Measurements from ENCODE around the gene ALDH1L2. TPM values are rescaled to one million over a fixed set of nuclear protein-coding genes. Genes with fewer than 3 reads are reported as not detected.

ALDH1L2 gene
- total RNA-seq, 1 experiment from 2014 or later: 26.1 TPM

DNA sequence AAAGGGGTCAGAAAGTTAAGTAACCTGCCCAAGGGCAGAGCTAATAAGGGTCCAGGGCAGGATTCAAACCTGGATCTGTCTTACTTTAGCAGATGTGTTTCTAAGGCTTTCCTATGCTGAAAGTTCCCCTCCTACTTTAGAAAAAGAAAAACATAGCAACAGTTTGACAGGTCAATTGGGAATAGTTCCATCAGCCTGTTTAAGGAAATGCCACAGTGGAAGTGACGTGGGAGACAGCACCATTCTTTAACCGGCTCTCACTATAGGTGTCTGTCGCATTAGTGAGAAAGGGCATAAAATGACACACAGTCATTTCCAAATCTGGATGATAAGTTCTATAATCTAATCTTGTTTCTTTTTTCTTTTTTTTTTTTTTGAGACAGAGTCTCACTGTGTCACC is 7.3 kb downstream of the ALDH1L2 start:
- ChIA-PET POLR2A (no interaction called here), CTCF (no interaction called here)
- Histone ChIP-seq H3K4me1 (no peaks in the 10 kb centered on the region), H3K4me3 (ENCODE audit: low read depth, low read length) (no peak overlapping the region), H3K36me3 (ENCODE audit: control insufficient read depth, insufficient read depth, low read length) (no peaks in the 10 kb centered on the region), H3K27me3 (replicated peaks; ENCODE audit: control insufficient read depth, insufficient read depth, low read length) (no peaks in the 10 kb centered on the region), H3K9me3 (no peaks in the 10 kb centered on the region)
- no peaks in the 10 kb centered on the region for H3K4me1 Mint-ChIP-seq (ENCODE audit: low read depth, unreplicated experiment)
- DNase-seq: no peak
- no peak overlapping the region for H3K4me3 Mint-ChIP-seq (ENCODE audit: unreplicated experiment)
- BruUV-seq (replicated peaks): no TSS peak
- no peaks in the 10 kb centered on the region for H3K9me3 Mint-ChIP-seq (ENCODE audit: unreplicated experiment)
- H3K36me3 Mint-ChIP-seq (ENCODE audit: insufficient read depth, unreplicated experiment): no peaks in the 10 kb centered on the region
- TF ChIP-seq, protein P1, sequence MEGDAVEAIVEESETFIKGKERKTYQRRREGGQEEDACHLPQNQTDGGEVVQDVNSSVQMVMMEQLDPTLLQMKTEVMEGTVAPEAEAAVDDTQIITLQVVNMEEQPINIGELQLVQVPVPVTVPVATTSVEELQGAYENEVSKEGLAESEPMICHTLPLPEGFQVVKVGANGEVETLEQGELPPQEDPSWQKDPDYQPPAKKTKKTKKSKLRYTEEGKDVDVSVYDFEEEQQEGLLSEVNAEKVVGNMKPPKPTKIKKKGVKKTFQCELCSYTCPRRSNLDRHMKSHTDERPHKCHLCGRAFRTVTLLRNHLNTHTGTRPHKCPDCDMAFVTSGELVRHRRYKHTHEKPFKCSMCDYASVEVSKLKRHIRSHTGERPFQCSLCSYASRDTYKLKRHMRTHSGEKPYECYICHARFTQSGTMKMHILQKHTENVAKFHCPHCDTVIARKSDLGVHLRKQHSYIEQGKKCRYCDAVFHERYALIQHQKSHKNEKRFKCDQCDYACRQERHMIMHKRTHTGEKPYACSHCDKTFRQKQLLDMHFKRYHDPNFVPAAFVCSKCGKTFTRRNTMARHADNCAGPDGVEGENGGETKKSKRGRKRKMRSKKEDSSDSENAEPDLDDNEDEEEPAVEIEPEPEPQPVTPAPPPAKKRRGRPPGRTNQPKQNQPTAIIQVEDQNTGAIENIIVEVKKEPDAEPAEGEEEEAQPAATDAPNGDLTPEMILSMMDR (IDR thresholded peaks at IDR 0.05; ENCODE audit: insufficient read depth in 1 of 2, low read depth in 1 of 2, low read length in 1 of 2, severe bottlenecking in 1 of 2, unreplicated experiment in 1 of 2): no peak
- intact Hi-C loops (cut with micrococcal nuclease; ENCODE audit: unreplicated experiment): no loop called here
- H3K27ac Mint-ChIP-seq (ENCODE audit: unreplicated experiment): no peak overlapping the region
- H3K27me3 Mint-ChIP-seq (ENCODE audit: insufficient read depth, unreplicated experiment): no peaks in the 10 kb centered on the region

DNA sequence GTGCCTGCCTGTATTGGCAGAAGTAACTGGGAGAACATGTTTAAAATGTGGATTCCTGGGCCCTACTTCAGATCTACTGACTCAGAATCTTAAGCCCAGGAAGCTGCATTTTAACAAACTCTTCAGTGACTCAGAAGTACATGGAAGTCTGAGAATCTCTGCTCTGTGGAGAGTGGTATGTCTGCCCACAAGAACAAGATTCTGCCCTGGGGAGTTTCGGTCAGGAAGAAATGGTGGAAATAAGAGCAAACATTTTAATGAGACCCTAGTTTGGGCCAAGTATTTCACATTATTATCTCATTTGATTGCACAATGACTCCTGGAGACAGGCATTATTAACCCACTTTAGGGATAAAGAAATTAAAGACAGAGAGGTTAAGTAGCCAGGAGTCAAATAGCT is 8.2 kb downstream of the ALDH1L2 start:
- H3K27me3 ChIP-seq (replicated peaks; ENCODE audit: control insufficient read depth, insufficient read depth, low read length): no peaks in the 10 kb centered on the region
- H3K9me3 ChIP-seq: no peaks in the 10 kb centered on the region
- no peak for DNase-seq
- H3K4me3 ChIP-seq (ENCODE audit: low read depth, low read length): no peak overlapping the region
- TF ChIP-seq, protein P1 (IDR thresholded peaks at IDR 0.05; ENCODE audit: insufficient read depth in 1 of 2, low read depth in 1 of 2, low read length in 1 of 2, severe bottlenecking in 1 of 2, unreplicated experiment in 1 of 2): no peak
- no peaks in the 10 kb centered on the region for H3K36me3 ChIP-seq (ENCODE audit: control insufficient read depth, insufficient read depth, low read length)
- H3K36me3 Mint-ChIP-seq (ENCODE audit: insufficient read depth, unreplicated experiment): no peaks in the 10 kb centered on the region
- no peaks in the 10 kb centered on the region for H3K9me3 Mint-ChIP-seq (ENCODE audit: unreplicated experiment)
- intact Hi-C loops (cut with micrococcal nuclease; ENCODE audit: unreplicated experiment): no loop called here
- no peaks in the 10 kb centered on the region for H3K4me1 ChIP-seq
- CTCF ChIA-PET: no interaction called here
- H3K27ac Mint-ChIP-seq (ENCODE audit: unreplicated experiment): no peak overlapping the region
- POLR2A ChIA-PET: no interaction called here
- no peaks in the 10 kb centered on the region for H3K27me3 Mint-ChIP-seq (ENCODE audit: insufficient read depth, unreplicated experiment)
- no peaks in the 10 kb centered on the region for H3K4me1 Mint-ChIP-seq (ENCODE audit: low read depth, unreplicated experiment)
- H3K4me3 Mint-ChIP-seq (ENCODE audit: unreplicated experiment): no peak overlapping the region
- BruUV-seq (replicated peaks): no TSS peak

DNA sequence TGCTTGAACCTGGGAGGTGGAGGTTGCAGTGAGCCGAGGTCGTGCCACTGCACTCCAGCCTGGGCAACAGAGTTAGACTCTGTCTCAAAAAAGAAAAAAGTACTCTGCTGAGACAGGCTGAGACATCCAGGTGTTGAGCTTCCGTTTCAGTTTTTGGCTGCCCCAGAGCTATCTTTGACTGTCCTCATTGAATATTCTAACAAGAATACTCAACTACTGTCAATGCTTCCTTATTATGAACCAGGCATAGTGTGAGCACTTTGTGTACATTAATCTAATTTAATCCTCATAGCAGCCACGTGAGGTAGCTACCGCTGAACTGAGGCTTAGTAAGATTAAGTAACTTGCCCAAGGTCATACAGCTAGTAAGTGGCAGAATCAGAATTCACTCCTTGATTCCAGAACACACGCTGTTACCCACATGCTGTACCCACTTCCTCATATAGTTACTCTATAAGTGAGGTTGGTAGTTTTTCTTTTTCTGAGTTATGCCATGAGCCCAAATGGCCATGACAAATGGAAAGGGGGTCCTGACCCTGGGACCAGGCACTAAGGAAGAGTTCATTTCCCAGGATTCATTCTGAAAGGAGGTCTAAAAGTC is 11.3 kb downstream of the ALDH1L2 start:
- intact Hi-C loops (cut with micrococcal nuclease; ENCODE audit: unreplicated experiment): no loop called here
- no TSS peak for BruUV-seq (replicated peaks)
- no peak overlapping the region for H3K4me3 Mint-ChIP-seq (ENCODE audit: unreplicated experiment)
- H3K4me1 ChIP-seq: no peaks in the 10 kb centered on the region
- no peaks in the 10 kb centered on the region for H3K27me3 Mint-ChIP-seq (ENCODE audit: insufficient read depth, unreplicated experiment)
- POLR2A ChIA-PET: no interaction called here
- no peaks in the 10 kb centered on the region for H3K36me3 Mint-ChIP-seq (ENCODE audit: insufficient read depth, unreplicated experiment)
- no peaks in the 10 kb centered on the region for H3K27me3 ChIP-seq (replicated peaks; ENCODE audit: control insufficient read depth, insufficient read depth, low read length)
- H3K4me1 Mint-ChIP-seq (ENCODE audit: low read depth, unreplicated experiment): no peaks in the 10 kb centered on the region
- no peak overlapping the region for H3K27ac Mint-ChIP-seq (ENCODE audit: unreplicated experiment)
- CTCF ChIA-PET: no interaction called here
- H3K9me3 Mint-ChIP-seq (ENCODE audit: unreplicated experiment): no peaks in the 10 kb centered on the region
- H3K36me3 ChIP-seq (ENCODE audit: control insufficient read depth, insufficient read depth, low read length): no peaks in the 10 kb centered on the region
- DNase-seq: no peak
- H3K4me3 ChIP-seq (ENCODE audit: low read depth, low read length): no peak overlapping the region
- TF ChIP-seq, protein P1 (IDR thresholded peaks at IDR 0.05; ENCODE audit: insufficient read depth in 1 of 2, low read depth in 1 of 2, low read length in 1 of 2, severe bottlenecking in 1 of 2, unreplicated experiment in 1 of 2): no peak
- no peaks in the 10 kb centered on the region for H3K9me3 ChIP-seq

Measured in Caco-2 (cell line).